GM18867 (cell line): ENCODE results near the gene CLIC4.
"Not testable (repeated sequence)": the region's sequence is repeated elsewhere in the genome, so short reads cannot be mapped to it uniquely, and the experiment has no call there.

Experiments used
- ATAC-seq: cut with Tn5 transposase; IDR thresholded peaks from one replicate; pipeline ENCODE4 v1.9.1; 2021; ENCODE audit warnings: mild to moderate bottlenecking, moderate library complexity; ENCODE audit not compliant: unreplicated experiment

Gene CLIC4

DNA sequence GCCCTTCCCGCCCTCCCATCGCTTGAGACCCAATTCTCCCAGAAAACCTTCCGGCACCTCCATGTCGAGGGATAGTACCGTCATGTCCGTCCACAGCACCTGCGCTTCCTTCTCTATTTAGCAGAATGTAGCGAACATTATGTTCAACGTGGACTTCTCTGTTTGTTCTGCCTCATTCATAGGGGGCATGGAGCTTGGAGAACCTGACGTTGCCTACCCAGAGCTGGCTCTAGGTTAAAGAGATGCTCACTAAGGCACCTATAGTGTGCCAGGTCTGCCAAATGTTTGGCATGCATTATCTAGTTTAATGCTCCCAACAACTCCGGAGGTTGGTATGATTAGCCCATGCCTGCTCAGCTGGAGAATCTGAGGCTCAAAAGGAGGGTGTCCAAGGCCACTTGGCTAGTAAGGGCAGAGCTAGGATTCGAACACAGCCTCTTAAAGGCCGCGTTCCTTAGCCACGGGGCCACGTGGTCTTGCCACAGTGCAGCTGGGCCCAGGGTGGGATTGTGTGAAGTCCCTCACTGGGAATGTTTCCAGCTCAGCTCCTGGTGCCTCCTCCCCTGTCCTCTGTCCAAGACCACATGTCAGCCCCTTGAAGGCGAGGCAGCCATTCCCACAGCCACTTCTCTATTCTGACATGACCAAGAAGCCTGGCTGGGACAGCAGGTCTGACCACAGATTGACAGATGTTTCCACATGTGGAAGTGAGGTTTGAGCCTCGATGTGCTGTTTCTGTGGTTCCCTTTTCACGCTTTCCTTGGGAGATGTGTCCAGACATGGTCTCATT lies 127.0 kb downstream of the CLIC4 start:
- no peak for ATAC-seq

DNA sequence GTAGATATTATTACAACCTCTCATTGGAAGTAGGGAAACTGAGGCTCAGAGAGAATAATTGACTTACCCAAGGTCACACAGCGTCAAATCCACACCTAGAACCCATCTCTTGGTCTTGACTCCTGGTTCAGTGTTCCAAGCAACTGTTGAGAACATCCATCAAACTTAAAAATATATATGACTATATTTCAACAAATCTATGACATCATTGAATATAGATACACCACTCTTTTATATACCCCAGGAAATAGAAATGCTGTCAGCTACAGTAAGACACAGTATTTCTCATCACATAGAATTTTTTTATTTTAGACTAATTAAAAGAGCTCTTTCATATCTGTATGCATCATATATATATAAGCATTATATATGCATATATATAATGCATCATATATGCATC lies 127.9 kb downstream of the CLIC4 start:
- ATAC-seq: no peak

DNA sequence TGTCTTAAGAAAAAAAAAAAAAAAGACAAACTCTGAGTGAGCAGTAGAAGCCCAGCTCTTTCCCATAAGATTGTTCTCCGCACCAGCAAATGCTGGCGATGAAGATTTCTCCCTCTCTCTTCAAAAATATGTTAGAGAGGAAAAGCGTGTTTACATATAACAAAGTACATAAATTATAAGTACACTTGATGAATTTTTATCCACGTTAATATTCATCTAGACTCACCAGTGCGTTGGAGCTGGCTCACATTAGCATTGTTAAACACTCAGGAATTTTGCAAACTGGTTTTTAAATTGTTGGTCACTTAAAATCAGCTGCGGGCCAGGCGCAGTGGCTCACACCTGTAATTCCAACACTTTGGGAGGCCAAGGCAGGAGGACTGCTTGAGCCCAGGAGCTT lies 128.8 kb downstream of the CLIC4 start:
- no peak for ATAC-seq

DNA sequence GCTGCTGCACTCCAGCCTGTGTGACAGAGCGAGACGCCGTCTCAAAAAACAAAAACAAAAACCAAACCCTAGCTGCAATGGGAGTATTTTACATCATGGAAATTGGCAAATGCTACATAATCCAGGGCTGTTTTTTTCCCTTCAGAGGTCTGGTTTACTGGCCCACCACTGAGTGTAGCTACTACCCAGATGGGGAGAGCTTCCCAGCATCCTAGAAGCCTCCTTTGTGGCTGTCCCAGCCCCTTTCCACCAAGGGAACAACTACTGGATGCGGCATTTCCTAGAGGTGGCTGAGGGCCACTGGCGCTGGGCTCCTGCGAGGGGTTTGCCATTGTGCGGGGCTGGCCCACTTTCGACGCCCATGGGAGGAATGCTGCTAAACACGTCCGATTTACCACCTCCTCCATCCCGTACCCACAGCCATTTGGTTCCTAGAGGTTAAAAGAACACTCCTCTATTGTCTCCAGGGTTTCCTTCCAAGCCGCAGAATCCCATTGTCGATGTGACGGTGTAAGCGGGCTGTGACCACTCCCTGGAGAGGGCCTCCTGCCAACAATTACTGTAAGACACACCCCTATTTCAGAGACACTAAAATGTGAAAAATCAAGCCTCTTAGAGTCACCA lies 129.5 kb downstream of the CLIC4 start:
- no peak for ATAC-seq

DNA sequence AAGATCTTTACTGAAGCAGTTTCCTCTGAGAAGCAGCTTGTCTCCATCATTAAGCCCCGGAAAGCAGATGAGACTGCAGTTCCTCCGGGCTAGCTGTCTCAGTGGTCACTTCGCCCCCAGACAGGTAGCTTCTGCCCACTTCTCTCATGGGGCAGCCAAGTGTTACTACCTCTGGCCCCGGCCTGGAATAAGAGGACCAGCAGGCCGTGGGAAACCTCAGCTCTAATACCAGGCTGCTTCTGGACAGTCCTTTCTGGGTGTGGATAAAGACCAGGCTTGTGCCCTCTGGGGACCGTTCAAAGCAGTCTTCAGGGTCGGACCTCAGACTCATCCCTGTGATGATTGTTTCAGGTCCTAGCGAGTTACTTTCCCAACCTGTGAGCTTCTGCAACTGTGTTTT lies 130.0 kb downstream of the CLIC4 start:
- no peak for ATAC-seq

DNA sequence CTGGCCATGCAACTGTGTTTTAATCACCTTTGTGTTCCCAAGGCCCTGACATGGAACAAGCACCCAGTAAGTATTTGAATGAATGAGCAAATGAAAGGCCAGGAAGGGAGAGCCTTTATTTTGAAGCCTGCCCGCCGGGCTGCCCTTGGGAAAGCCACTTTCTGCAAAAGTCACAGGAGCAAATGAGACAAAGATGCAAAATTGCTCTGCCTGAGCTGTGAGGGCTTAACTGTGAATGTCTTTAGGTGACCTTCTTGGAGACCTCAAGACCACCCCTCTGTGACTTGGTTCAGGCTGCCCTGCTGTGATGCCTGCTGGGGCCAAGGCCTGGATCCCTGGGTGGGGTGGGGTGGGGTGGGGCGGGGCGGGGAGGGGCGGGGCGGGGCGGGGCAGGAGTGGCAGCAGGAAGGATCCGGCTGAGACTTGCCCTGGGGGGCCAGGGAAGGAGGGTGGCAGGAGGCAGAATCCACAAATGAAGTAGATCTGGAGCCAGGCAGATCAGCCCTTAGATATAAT lies 130.8 kb downstream of the CLIC4 start:
- ATAC-seq: no peak

DNA sequence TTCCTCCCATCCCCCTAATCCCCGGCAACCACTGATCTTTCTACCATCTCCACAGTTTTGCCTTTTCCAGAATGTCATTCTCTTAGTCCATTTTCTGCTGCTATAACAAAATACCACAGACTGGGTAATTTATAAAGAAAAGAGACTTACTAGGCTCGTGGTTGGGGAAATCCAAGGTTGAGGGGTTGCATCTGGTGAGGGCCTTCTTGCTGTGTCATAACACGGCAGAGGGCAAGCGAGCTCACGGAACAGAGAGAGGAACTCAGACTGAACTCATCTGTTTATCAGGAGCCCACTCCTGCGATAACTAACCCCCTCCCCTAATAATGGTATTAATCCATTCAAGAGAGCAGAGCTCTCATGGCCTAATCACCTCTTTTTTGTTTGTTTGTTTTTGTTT lies 132.8 kb downstream of the CLIC4 start:
- no peak for ATAC-seq

DNA sequence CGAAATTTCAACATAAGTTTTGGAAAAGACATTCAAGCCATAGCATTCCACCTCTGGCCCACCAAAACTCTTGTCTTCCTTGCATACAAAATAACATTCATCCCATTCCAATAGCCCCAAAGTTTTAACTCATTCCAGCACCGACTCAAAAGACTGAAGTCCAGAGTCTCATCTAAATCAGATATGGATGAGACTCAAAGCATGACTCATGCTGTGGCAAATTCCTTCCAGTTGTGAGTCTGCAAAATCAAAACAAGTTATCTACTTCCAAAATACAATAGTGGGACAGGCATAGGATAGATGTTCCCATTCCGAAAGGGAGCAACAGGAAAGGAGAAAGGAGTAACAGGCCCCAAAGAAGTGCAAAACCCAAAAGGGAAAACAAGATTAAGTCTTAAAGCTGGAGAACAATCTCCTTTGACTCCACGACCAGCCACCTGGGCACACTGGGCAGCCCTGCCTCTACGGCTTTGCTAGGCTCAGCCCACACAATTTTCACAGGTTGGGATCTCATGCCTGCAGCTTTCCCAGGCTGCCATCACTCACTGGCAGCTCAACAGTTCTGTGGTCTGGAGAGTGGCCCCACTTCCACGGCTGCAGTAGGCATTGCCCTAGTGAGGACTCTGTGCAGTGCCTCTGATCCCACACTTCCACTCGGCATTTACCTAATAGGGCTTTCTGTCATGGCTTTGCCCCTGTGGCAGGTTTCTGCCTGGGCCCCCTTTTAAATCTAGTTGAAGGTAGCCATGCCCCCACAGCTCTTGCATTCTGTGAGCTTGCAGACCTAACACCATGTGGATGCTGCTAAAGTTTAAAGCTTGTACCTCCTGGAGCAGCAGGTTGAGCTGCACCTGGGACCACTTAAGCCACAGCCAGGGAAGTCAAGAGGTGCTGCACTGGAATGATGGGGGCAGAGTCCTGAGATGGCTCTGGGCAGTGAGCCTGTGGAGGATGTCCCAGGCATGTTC lies 133.8 kb downstream of the CLIC4 start:
- ATAC-seq: no peak

DNA sequence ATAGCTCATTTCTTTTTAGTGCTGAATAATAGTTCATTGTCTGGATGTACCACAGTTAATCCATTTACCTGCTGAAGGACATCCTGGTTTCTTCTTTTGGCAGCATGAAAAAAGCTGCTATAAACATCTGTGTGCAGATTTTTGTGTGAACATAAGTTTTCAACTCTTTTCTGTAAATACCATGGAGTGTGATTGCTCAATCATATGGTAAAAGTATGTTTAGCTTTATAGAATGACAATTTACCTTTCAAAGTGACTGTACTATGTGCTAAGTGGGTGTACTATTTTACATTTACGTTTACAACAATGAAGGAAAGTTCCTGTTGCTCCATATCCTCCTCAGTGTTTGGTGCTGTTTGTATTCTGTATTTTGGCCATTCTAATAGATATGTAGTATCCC lies 135.8 kb downstream of the CLIC4 start:
- no peak for ATAC-seq

DNA sequence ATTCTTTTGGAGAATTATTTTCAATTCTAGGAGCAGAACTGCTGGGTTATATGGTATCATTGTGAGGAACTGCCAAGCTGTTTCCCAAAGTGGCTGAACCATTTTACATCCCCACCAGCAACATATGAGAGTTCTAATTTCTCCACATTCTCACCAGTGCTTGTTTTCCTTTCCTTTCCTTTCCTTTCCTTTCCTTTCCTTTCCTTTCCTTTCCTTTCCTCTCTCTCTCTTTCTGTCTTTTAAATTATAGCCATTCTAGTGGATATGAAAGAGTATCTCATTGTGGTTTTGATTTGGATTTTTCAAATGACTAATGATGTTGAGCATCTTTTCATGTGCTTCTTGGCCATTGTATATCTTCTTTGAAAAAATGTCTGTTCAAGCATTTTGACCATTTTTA lies 139.5 kb downstream of the CLIC4 start:
- no peak for ATAC-seq

DNA sequence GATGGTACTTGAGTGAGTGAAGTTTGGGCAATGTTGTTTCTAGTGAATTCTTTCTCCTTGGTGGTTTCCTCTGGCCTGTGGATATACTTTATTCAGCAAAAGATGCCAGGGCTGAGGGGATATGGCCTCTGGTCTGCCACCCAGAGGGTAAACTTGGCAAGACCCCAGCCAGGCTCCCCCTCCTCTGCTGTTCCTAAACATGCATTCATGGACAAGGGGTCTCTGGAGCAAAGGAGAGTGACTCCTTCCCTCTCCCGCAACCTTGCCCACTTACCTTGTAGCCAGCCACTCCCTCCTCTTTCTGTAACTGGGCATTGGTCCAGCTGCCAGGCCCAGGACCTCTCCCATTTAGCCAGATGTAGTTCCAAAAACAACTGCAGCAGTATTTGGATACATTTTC lies 141.0 kb downstream of the CLIC4 start:
- ATAC-seq: no peak

DNA sequence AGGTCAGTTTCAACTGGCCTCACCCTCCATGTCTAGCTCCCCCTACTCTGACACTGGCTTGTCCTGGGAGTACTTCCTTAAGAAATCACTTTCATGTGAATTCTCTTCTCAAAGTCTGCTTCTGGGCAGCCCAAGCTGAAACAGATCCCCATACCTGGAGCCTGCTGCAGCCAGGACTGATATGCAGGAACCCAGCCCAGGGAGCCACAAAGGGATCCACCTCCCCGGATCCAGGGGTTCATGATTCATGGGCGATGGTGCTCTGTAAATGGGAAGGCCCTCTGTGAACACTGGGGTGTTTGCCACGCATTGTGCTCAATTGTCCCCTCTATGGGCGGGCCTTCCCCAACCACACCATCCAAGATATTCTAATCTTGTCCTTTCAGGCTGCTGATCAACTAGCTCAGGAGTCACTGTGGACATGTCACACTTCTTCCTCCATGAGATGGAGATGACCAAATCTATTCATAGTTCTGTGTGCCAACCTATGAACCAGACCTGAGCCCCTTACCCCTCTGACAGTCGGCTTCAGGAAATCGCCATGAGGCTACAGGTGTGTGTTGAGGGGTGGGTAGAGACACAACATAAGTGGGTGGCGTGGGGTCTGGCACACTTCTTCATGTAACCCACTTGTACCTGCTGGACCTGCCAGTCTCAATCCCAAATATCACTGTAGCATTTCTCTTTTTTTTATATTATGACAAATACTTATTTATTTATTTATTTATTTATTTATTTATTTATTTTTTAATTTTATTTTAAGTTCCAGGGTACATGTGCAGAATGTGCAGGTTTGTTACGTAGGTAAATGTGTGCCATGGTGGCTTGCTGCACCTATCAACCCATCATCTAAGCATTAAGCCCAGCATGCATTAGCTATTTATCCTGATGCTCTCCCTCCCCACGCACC lies 143.1 kb downstream of the CLIC4 start:
- ATAC-seq: no peak

DNA sequence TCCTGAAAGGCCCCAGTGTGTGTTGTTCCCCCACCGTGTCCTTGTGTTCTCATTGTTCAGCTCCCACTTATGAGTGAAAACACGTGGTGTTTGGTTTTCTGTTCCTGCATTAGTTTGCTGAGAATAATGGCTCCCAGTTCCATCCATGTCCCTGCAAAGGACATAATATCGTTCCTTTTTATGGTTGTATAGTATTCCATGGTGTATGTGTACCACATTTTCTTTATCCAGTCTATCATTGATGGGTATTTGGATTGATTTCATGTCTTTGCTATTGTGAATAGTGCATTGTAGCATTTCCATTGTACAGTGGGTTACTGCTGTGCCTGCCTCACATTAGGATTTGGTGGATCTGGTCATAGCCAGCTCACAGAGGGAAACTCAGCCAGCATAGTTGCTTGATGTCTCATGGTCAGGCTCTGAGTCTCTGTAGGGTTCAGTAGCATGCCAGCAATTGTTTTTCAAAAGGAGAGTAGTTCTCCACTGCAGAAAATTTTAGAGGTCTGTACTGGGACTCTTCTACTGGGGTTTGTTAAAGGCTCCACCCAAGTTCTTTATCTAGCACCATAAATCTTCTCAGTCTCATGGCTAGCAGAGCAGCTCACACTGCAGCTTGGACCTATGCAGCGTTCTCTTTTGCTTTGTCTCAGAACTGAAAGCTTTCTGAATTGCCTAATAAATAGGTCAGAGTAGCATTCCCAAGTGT lies 143.9 kb downstream of the CLIC4 start:
- no peak for ATAC-seq

DNA sequence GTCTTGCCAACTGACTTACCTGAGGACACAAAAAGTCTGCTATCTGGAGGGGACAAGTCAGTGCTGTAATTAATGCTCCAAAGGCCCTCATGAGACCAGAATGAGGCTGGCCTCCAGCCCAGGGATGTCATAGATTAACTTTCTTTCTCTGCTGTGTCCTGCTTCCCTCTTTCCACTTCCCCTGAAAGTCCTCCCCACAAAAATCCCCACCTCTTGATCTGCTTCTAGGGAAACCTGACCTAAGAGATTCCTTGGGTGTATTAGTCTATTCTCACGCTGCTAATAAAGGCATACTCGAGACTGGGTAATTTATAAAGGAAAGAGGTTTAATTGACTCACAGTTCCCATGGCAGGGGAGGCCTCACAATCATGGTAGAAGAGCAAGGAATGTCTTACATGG lies 145.6 kb downstream of the CLIC4 start:
- ATAC-seq: no peak

DNA sequence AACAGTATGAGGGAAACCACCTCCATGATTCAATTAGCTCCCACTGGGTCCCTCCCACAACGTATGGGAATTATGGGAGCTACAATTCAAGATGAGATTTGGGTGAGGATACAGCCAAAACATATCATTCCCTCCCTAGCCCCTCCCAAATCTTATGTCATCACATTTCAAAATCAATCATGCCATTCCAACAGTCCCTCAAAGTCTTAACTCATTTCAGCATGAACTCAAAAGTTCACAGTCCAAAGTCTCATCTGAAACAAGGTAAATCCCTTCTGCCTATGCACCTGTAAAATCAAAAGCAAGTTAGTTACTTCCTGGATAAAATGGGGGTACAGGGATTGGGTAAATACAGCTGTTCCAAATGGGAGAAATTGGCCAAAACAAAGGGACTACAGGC lies 146.1 kb downstream of the CLIC4 start:
- ATAC-seq: not testable (repeated sequence)

DNA sequence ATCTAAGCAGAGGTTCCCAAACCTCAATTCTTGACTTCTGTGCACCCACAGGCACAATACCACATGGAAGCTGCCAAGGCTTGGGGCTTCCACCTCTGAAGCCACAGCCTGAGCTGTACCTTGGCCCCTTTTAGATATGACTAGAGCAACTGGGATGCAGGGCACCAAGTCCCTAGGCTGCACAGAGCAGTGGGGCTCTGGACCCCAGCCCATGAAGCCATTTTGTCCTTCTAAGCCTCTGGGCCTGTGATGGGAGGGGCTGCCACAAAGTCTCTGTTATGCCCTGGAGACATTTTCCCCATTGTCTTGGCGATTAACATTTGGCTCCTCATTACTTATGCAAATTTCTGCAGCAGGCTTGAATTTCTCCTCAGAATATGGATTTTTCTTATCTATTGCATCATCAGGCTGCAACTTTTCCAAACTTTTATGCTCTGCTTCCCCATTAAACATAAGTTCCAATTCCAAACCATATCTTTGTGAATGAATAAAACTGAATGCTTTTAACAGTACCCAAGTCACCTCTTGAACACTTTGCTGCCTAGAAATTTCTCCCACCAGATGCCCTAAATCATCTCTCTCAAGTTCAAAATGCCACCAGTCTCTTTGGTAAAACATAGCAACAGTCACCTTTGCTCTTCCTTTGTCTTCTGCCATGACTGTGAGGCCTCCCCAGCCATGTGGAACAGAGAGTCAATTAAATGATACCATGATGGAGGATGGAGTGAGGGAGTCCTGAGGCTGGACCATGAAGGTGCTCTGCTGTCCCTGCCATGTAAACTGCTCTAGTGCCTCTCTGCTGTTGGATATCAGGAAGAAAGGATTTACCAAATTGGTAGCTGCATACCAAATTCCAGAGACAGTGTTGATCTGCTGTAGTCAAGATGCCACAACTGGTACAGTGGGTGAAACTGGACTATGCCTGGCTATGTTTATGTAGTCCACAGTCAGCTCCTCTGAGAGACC lies 147.2 kb downstream of the CLIC4 start:
- no peak for ATAC-seq

DNA sequence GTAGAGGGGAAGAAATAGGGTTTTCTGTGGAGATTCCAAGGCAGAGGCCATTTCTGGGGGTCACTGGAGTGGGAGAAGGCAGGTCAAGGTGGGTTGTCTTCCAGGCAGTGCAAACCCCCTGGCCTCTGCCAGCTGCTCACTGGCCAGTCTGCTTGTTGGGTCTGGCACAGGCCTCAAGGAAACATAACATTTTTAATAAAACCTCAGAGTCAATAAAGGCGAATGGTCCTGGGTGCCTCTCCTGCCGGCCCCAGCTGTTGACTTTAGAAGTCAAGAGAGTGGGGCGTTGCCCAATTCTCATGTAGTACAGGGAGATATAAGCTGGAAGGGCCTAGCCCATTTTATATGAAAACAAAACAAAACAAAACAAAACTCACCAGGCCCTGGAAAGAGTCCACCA lies 148.2 kb downstream of the CLIC4 start:
- no peak for ATAC-seq
